ENCODE measurements around the gene UQCC5. TPM values are rescaled to one million over a fixed set of nuclear protein-coding genes. Genes with fewer than 3 reads are reported as not detected.

The UQCC5 gene
- total and polyA plus RNA-seq, 8 donors = 1.3 to 58.5 (median 24.0) TPM; not detected in 2

DNA sequence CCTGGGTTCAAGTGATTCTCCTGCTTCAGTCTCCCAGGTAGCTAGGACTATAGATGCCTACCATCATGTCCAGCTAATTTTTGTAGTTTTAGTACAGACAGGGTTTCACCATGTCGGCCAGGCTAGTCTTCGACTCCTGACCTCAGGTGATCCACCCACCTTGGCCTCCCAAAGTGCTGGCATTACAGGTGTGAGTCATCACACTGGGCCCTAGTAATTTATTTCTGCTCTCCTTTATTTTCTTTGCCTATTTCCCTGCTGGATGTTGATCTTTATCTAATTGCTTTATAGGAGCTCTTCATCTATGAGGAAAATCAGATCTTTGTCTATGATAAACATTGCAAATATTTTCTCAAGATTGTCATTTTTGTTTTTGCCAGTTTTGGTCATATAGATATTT lies 31.7 kb downstream of the UQCC5 start:
- Histone ChIP-seq H3K4me3 (no peak overlapping the region), H3K4me1 (no peaks in the 10 kb centered on the region), H3K27me3 (no peaks in the 10 kb centered on the region), H3K36me3 (peaks cover 7 to 81% (median 64%) of the 10 kb centered on the region in 4 donors), H3K27ac (no peak overlapping the region), H3K9me3 (no peaks in the 10 kb centered on the region)
- DNase-seq = no peak
- TF ChIP-seq, protein P1, sequence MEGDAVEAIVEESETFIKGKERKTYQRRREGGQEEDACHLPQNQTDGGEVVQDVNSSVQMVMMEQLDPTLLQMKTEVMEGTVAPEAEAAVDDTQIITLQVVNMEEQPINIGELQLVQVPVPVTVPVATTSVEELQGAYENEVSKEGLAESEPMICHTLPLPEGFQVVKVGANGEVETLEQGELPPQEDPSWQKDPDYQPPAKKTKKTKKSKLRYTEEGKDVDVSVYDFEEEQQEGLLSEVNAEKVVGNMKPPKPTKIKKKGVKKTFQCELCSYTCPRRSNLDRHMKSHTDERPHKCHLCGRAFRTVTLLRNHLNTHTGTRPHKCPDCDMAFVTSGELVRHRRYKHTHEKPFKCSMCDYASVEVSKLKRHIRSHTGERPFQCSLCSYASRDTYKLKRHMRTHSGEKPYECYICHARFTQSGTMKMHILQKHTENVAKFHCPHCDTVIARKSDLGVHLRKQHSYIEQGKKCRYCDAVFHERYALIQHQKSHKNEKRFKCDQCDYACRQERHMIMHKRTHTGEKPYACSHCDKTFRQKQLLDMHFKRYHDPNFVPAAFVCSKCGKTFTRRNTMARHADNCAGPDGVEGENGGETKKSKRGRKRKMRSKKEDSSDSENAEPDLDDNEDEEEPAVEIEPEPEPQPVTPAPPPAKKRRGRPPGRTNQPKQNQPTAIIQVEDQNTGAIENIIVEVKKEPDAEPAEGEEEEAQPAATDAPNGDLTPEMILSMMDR (IDR thresholded peaks at IDR 0.05) = no peak
- no peak for TF ChIP-seq EP300 (IDR thresholded peaks at IDR 0.05)
- TF ChIP-seq POLR2AphosphoS5 (IDR thresholded peaks at IDR 0.05) = no peak
- no peak for TF ChIP-seq POLR2A (IDR thresholded peaks at IDR 0.05)
- intact Hi-C loops (cut with DNase I; ENCODE audit: low total_unique reads) = no loop called here
- 94 to 100% (median 98%) methylated on average over 2 of the region's 2 CpGs for WGBS, 5 donors

DNA sequence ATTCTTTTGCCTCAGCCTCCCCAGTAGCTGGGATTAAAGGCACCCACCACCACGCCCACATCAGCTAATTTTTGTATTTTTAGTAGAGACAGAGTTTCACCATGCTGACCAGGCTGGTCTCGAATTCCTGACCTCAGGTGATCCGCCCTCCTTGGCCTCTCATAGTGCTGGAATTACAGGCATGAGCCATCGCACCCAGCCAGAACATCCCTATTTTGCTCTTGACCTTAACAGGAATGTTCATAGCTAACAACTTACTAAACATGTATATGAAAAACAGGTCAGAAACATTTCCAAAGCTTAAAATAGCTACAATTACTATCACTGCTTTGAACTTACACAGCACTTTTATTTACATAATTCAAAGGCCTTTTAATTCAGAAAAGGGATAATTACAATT lies 33.7 kb downstream of the UQCC5 start:
- H3K4me3 ChIP-seq = no peak overlapping the region
- no peaks in the 10 kb centered on the region for H3K9me3 ChIP-seq
- no peak for DNase-seq
- intact Hi-C loops (cut with DNase I; ENCODE audit: low total_unique reads) = no loop called here
- H3K36me3 ChIP-seq = peaks cover 8 to 81% (median 64%) of the 10 kb centered on the region in 4 donors
- H3K27me3 ChIP-seq = no peaks in the 10 kb centered on the region
- TF ChIP-seq EP300 (IDR thresholded peaks at IDR 0.05) (no peak), POLR2AphosphoS5 (IDR thresholded peaks at IDR 0.05) (no peak), POLR2A (IDR thresholded peaks at IDR 0.05) (no peak)
- TF ChIP-seq, protein P1 (IDR thresholded peaks at IDR 0.05) = no peak
- 87 to 99% (median 96%) methylated on average over 4 of the region's 4 CpGs for WGBS, 5 donors
- H3K27ac ChIP-seq = no peak overlapping the region
- H3K4me1 ChIP-seq = no peaks in the 10 kb centered on the region

GRCh38 chr3:52572221-52572620 lies 35.8 kb downstream of the UQCC5 start:
- Histone ChIP-seq H3K27me3 (no peaks in the 10 kb centered on the region), H3K4me1 (no peaks in the 10 kb centered on the region), H3K36me3 (peaks cover 8 to 82% (median 69%) of the 10 kb centered on the region in 4 donors), H3K27ac (no peak overlapping the region), H3K4me3 (no peak overlapping the region), H3K9me3 (no peaks in the 10 kb centered on the region)
- TF ChIP-seq POLR2A (IDR thresholded peaks at IDR 0.05) = no peak
- no peak for TF ChIP-seq EP300 (IDR thresholded peaks at IDR 0.05)
- intact Hi-C loops (cut with DNase I; ENCODE audit: low total_unique reads) = no loop called here
- WGBS, 5 donors = 63 to 85% (median 77%) methylated on average over 6 of the region's 6 CpGs
- no peak for DNase-seq

GRCh38 chr3:52574056-52574965 lies 37.9 kb downstream of the UQCC5 start:
- DNase-seq = no peak
- 85 to 96% (median 86%) methylated on average over 6 of the region's 6 CpGs for WGBS, 5 donors
- H3K27ac ChIP-seq = no peak overlapping the region
- TF ChIP-seq EP300 (IDR thresholded peaks at IDR 0.05) (no peak), POLR2A (IDR thresholded peaks at IDR 0.05) (no peak), POLR2AphosphoS5 (IDR thresholded peaks at IDR 0.05) (no peak)
- TF ChIP-seq, protein P1 (IDR thresholded peaks at IDR 0.05) = no peak
- no peaks in the 10 kb centered on the region for H3K27me3 ChIP-seq
- no peaks in the 10 kb centered on the region for H3K4me1 ChIP-seq
- H3K9me3 ChIP-seq = no peaks in the 10 kb centered on the region
- H3K36me3 ChIP-seq = peaks cover 23 to 94% (median 87%) of the 10 kb centered on the region in 4 donors
- intact Hi-C loops (cut with DNase I; ENCODE audit: low total_unique reads) = no loop called here
- no peak overlapping the region for H3K4me3 ChIP-seq

Small RNA genes within 50 kb of the gene (small RNA-seq; reads per million reads assigned to genes)
- gene RNU6-856P (0 reads per million in 4 donors), gene RNU6ATAC16P (0 reads per million in 4 donors)

Other genes with a start within 250 kb of the UQCC5 start
- gene GLYCTK, start 248.8 kb upstream of the UQCC5 start, total RNA-seq = 10 to 100 TPM; 16.7 to 55.0 (median 19.2) TPM
- 10 to 100 TPM in 2 of 3 donors, 1 to 10 TPM in 1; 9.1 to 26.9 (median 14.6) TPM for gene GLYCTK, start 248.8 kb upstream of the UQCC5 start, polyA plus RNA-seq
- 10 to 100 TPM in 4 of 5 donors, 1 to 10 TPM in 1; 6.1 to 57.6 (median 22.2) TPM for gene DNAH1, start 220.3 kb upstream of the UQCC5 start, total RNA-seq
- 1 to 10 TPM; 1.9 to 3.4 (median 3.0) TPM for gene DNAH1, start 220.3 kb upstream of the UQCC5 start, polyA plus RNA-seq
- gene BAP1, start 126.6 kb upstream of the UQCC5 start, total RNA-seq = 100 to 1,000 TPM in 1 of 5 donors, 10 to 100 TPM in 4; 49.4 to 137 (median 66.8) TPM
- 10 to 100 TPM; 50.3 to 68.1 (median 52.4) TPM for gene BAP1, start 126.6 kb upstream of the UQCC5 start, polyA plus RNA-seq
- gene PHF7, start 125.9 kb upstream of the UQCC5 start, total RNA-seq = 10 to 100 TPM; 11.4 to 53.3 (median 15.2) TPM
- gene PHF7, start 125.9 kb upstream of the UQCC5 start, polyA plus RNA-seq = 10 to 100 TPM in 1 of 3 donors, 1 to 10 TPM in 2; 3.7 to 10.2 (median 4.1) TPM
- gene SEMA3G, start 91.5 kb upstream of the UQCC5 start, total RNA-seq = 1 to 10 TPM in 3 of 5 donors, under 1 TPM in 2; under 0.01 to 9.6 (median 1.7) TPM
- gene SEMA3G, start 91.5 kb upstream of the UQCC5 start, polyA plus RNA-seq = 1 to 10 TPM; 1.4 to 2.3 (median 1.9) TPM
- 1 to 10 TPM in 2 of 5 donors, not detected in 3; 3.1 to 6.5 TPM for gene TNNC1, start 82.6 kb upstream of the UQCC5 start, total RNA-seq
- 10 to 100 TPM in 2 of 3 donors, 1 to 10 TPM in 1; 4.9 to 41.1 (median 20.3) TPM for gene TNNC1, start 82.6 kb upstream of the UQCC5 start, polyA plus RNA-seq
- 100 to 1,000 TPM in 3 of 5 donors, 10 to 100 TPM in 2; 68.5 to 456 (median 147) TPM for gene NISCH, start 81.0 kb upstream of the UQCC5 start, total RNA-seq
- 10 to 100 TPM; 18.3 to 36.4 (median 19.9) TPM for gene NISCH, start 81.0 kb upstream of the UQCC5 start, polyA plus RNA-seq
- 100 to 1,000 TPM in 2 of 5 donors, 10 to 100 TPM in 3; 51.6 to 295 (median 79.9) TPM for gene STAB1, start 41.3 kb upstream of the UQCC5 start, total RNA-seq
- gene STAB1, start 41.3 kb upstream of the UQCC5 start, polyA plus RNA-seq = 10 to 100 TPM; 33.7 to 55.3 (median 48.6) TPM
- gene NT5DC2, start 2.7 kb upstream of the UQCC5 start, total RNA-seq = 10 to 100 TPM in 4 of 5 donors, 1 to 10 TPM in 1; 4.6 to 26.8 (median 19.5) TPM
- gene NT5DC2, start 2.7 kb upstream of the UQCC5 start, polyA plus RNA-seq = 10 to 100 TPM; 15.6 to 56.2 (median 27.7) TPM
- 100 to 1,000 TPM in 3 of 5 donors, 10 to 100 TPM in 2; 55.0 to 130 (median 105) TPM for gene PBRM1, start 149.3 kb downstream of the UQCC5 start, total RNA-seq
- gene PBRM1, start 149.3 kb downstream of the UQCC5 start, polyA plus RNA-seq = 1 to 10 TPM; 6.0 to 8.4 (median 7.8) TPM
- 100 to 1,000 TPM in 1 of 5 donors, 10 to 100 TPM in 3, 1 to 10 TPM in 1; 5.8 to 114 (median 88.9) TPM for gene GNL3, start 149.4 kb downstream of the UQCC5 start, total RNA-seq
- gene GNL3, start 149.4 kb downstream of the UQCC5 start, polyA plus RNA-seq = 10 to 100 TPM; 37.9 to 69.1 (median 55.3) TPM
- gene GLT8D1, start 169.2 kb downstream of the UQCC5 start, total RNA-seq = 10 to 100 TPM in 4 of 5 donors, 1 to 10 TPM in 1; 9.4 to 81.9 (median 23.5) TPM
- gene GLT8D1, start 169.2 kb downstream of the UQCC5 start, polyA plus RNA-seq = 10 to 100 TPM; 19.9 to 29.8 (median 24.7) TPM
- 100 to 1,000 TPM in 1 of 5 donors, 10 to 100 TPM in 2, 1 to 10 TPM in 1, under 1 TPM in 1; 0.58 to 332 (median 57.5) TPM for gene SPCS1, start 169.5 kb downstream of the UQCC5 start, total RNA-seq
- 100 to 1,000 TPM; 108 to 148 (median 118) TPM for gene SPCS1, start 169.5 kb downstream of the UQCC5 start, polyA plus RNA-seq
- gene NEK4, start 234.3 kb downstream of the UQCC5 start, total RNA-seq = 10 to 100 TPM in 4 of 5 donors, 1 to 10 TPM in 1; 7.1 to 30.7 (median 24.2) TPM
- 1 to 10 TPM; 4.3 to 8.2 (median 6.3) TPM for gene NEK4, start 234.3 kb downstream of the UQCC5 start, polyA plus RNA-seq
- not detected for gene ITIH1, start 241.0 kb downstream of the UQCC5 start, total RNA-seq
- gene ITIH1, start 241.0 kb downstream of the UQCC5 start, polyA plus RNA-seq = 1 to 10 TPM in 1 of 3 donors, not detected in 2; 1.9 TPM

All from stomach (tissue), 9 donors.